HepG2 (cell line): ENCODE data around the gene HMX1. TPM values are rescaled to one million over a fixed set of nuclear protein-coding genes. Genes with fewer than 3 reads are reported as not detected.

Experiments used
- ATAC-seq: fragments of 200-7000 bp; cut with Tn5 transposase; 3 replicates; pipeline ENCODE4 v1.9.1; 2020; ENCODE audit warnings: mild to moderate bottlenecking, moderate library complexity
- BruUV-seq: library from RNA; stranded (reverse); fragments of 400-500 nt; replicated peaks from 2 replicates; lab custom pipeline; 2021; lab: Mats Ljungman, UMichigan
- CTCF ChIA-PET: fragments of 300-600 bp; formaldehyde crosslinking; extraction: SDS; loops from one replicate; lab custom pipeline; 2021; ENCODE audit warnings: low total read pairs, inconsistent platforms, low intra/inter-chr PET ratio; lab: Yijun Ruan, JAX
- POLR2A ChIA-PET: fragments of 350-600 bp; sonication (Branson Sonifier 250); formaldehyde crosslinking; loops from one replicate; lab custom pipeline; 2020; ENCODE audit warnings: antibody characterized with exemption, inconsistent platforms; lab: Yijun Ruan, JAX
- DNase-seq: peaks from one replicate; pipeline ENCODE4 v3.0.0-alpha.2; 2015; ENCODE audit warnings: low spot score
- FAIRE-seq: peaks from 3 replicates; lab custom pipeline; 2011; peaks lifted over from hg19 to GRCh38; lab: Jason Lieb, UNC
- H2AFZ ChIP-seq: one replicate; pipeline ENCODE4 v1.6.1; 2011; ENCODE audit warnings: low read length, inconsistent platforms
- H3K27ac ChIP-seq: fragments of 300-600 bp; 3 replicates; pipeline ENCODE4 v1.8.0; 2011; ENCODE audit warnings: mixed run types, mild to moderate bottlenecking, mixed read lengths, low read length, inconsistent platforms; ENCODE audit not compliant: insufficient read depth; ENCODE audit errors: extremely low read length
- H3K27me3 ChIP-seq, 2 experiments: fragments of 200-600 bp in 1 of 2; 2 replicates in 1 of 2; 3 replicates in 1 of 2; pipeline versions ENCODE4 v1.6.0 to v1.8.0; 2011; ENCODE audit warnings: low read length in 2 of 2, mild to moderate bottlenecking in 2 of 2, moderate library complexity in 2 of 2, inconsistent platforms in 1 of 2; ENCODE audit not compliant: insufficient read depth in 2 of 2, control insufficient read depth in 1 of 2
- H3K36me3 ChIP-seq, 2 experiments: fragments of 200-600 bp in 1 of 2; replicated peaks in 1 of 2; 2 replicates in 1 of 2; 3 replicates in 1 of 2; pipeline versions ENCODE4 v1.5.1 to v1.8.0; 2011; ENCODE audit warnings: low read length in 2 of 2, inconsistent platforms in 1 of 2; ENCODE audit not compliant: insufficient read depth in 2 of 2, control insufficient read depth in 1 of 2
- H3K4me1 ChIP-seq: 2 replicates; pipeline ENCODE4 v1.5.1; 2012; ENCODE audit warnings: low read length, inconsistent platforms; ENCODE audit not compliant: insufficient read depth
- H3K4me2 ChIP-seq: 2 replicates; pipeline ENCODE4 v1.6.0; 2011; ENCODE audit warnings: low read depth, low read length, inconsistent platforms
- H3K4me3 ChIP-seq, 3 experiments: fragments of 200-600 bp in 1 of 3; sonication (generic), shearing (Covaris generic) in 1 of 3; replicated peaks in 1 of 3; 2 replicates each; pipeline ENCODE4 v1.5.1; 2011 to 2016; ENCODE audit warnings: low read length in 3 of 3, inconsistent platforms in 2 of 3, low read depth in 2 of 3, mild to moderate bottlenecking in 2 of 3, control low read depth in 1 of 3, mixed read lengths in 1 of 3; ENCODE audit not compliant: insufficient read depth in 1 of 3
- H3K79me2 ChIP-seq: one replicate; pipeline ENCODE4 v1.6.1; 2011; ENCODE audit warnings: low read length, inconsistent platforms; ENCODE audit not compliant: insufficient read depth
- H3K9ac ChIP-seq: 2 replicates; pipeline ENCODE4 v1.6.0; 2011; ENCODE audit warnings: mild to moderate bottlenecking, low read depth, low read length, inconsistent platforms; ENCODE audit not compliant: insufficient read depth
- H3K9me3 ChIP-seq: 2 replicates; pipeline ENCODE4 v1.5.1; 2012; ENCODE audit warnings: mild to moderate bottlenecking, low read length
- H4K20me1 ChIP-seq: 2 replicates; pipeline ENCODE4 v1.6.0; 2011; ENCODE audit warnings: inconsistent platforms, mild to moderate bottlenecking, low read length, moderate library complexity; ENCODE audit not compliant: insufficient read depth
- AGO1 ChIP-seq: fragments of 200-400 bp; formaldehyde crosslinking; IDR thresholded peaks from 2 replicates; pipeline ENCODE4 v1.6.1; 2017; ENCODE audit warnings: mild to moderate bottlenecking, low read depth, low read length, moderate library complexity; ENCODE audit not compliant: poor library complexity, severe bottlenecking
- ATF2 ChIP-seq: sonication (generic); formaldehyde crosslinking; IDR thresholded peaks from 2 replicates; pipeline ENCODE4 v1.4.0; 2020; ENCODE audit warnings: missing genetic modification reagents
- CEBPZ ChIP-seq: IDR thresholded peaks from 2 replicates; pipeline ENCODE4 v1.6.1; 2012; ENCODE audit warnings: low read length, improper control_type of control experiment
- ESRRA ChIP-seq: sonication (generic); formaldehyde crosslinking; IDR thresholded peaks from 2 replicates; pipeline ENCODE4 v1.5.1; 2020; ENCODE audit warnings: mild to moderate bottlenecking, low read depth, missing genetic modification reagents
- FUBP1 ChIP-seq: sonication (generic); formaldehyde crosslinking; IDR thresholded peaks from 2 replicates; pipeline ENCODE4 v1.5.1; 2020; ENCODE audit warnings: missing genetic modification reagents, mild to moderate bottlenecking, borderline replicate concordance
- GATAD2A ChIP-seq: IDR thresholded peaks from 2 replicates; pipeline ENCODE4 v1.6.1; 2016
- HDAC1 ChIP-seq: sonication (generic); formaldehyde crosslinking; IDR thresholded peaks from 2 replicates; pipeline ENCODE4 v1.5.1; 2020; ENCODE audit warnings: mild to moderate bottlenecking, missing genetic modification reagents
- SAP130 ChIP-seq: IDR thresholded peaks from 2 replicates; pipeline ENCODE4 v1.6.1; 2016; ENCODE audit warnings: low read depth
- SIN3B ChIP-seq: fragments of 150-350 bp; IDR thresholded peaks from 2 replicates; pipeline ENCODE4 v1.6.1; 2014; ENCODE audit warnings: low read length
- SRSF1 ChIP-seq: fragments of 200-400 bp; formaldehyde crosslinking; optimal IDR thresholded peaks from 2 replicates; pipeline ENCODE3; 2017; ENCODE audit warnings: mild to moderate bottlenecking, low read depth, low read length, moderate library complexity
- TFDP1 ChIP-seq: IDR thresholded peaks from 2 replicates; pipeline ENCODE4 v1.6.1; 2016; ENCODE audit warnings: missing compliant biosample characterization, missing genetic modification reagents, borderline replicate concordance
- THAP7 ChIP-seq: sonication (generic); formaldehyde crosslinking; IDR thresholded peaks from 2 replicates; pipeline ENCODE4 v1.8.1; 2023; ENCODE audit warnings: mild to moderate bottlenecking, missing genetic modification reagents
- ZBTB1 ChIP-seq: sonication (generic); formaldehyde crosslinking; IDR thresholded peaks from 2 replicates; pipeline ENCODE4 v1.4.0; 2020; ENCODE audit warnings: missing genetic modification reagents, borderline replicate concordance
- ZFP36 ChIP-seq: fragments of 150-350 bp; IDR thresholded peaks from 2 replicates; pipeline ENCODE4 v1.6.1; 2018; ENCODE audit warnings: borderline replicate concordance, low read length, low read depth; ENCODE audit not compliant: partially characterized antibody
- ZFP36L1 ChIP-seq: sonication (generic); formaldehyde crosslinking; IDR thresholded peaks from 2 replicates; pipeline ENCODE4 v1.8.0; 2022; ENCODE audit warnings: mild to moderate bottlenecking, missing genetic modification reagents, moderate library complexity
- ZNF224 ChIP-seq: sonication (generic); formaldehyde crosslinking; IDR thresholded peaks from 2 replicates; pipeline ENCODE4 v1.5.0; 2020; ENCODE audit warnings: mild to moderate bottlenecking, missing genetic modification reagents
- ZNF282 ChIP-seq: fragments of 450-650 bp; IDR thresholded peaks from 2 replicates; pipeline ENCODE4 v1.6.1; 2018; ENCODE audit not compliant: partially characterized antibody
- WGBS: methylation state at CpG from one replicate; pipeline ENCODE4 v1.1.6; 2017; ENCODE audit warnings: low lambda C conversion rate; 5-methylcytosine and 5-hydroxymethylcytosine counted together
- in situ Hi-C: cut with HindIII; loops from 2 replicates; pipeline ENCODE4 v1.10.0; 2017; ENCODE audit warnings: low pct_unique_long_range_greater_than_20kb; ENCODE audit not compliant: extremely low pct_ligation_motif_present
- intact Hi-C: fragments of 100-400 bp; cut with micrococcal nuclease; formaldehyde crosslinking; loops from one replicate; pipeline ENCODE4 v1.10.0; 2022; ENCODE audit not compliant: unreplicated experiment
- polyA plus RNA-seq, 8 experiments: library from polyadenylated mRNA; depleted of rRNA in 3 of 8; stranded (reverse) in 7 of 8; unstranded in 1 of 8; fragments of >200 nt; fragmentation: Illumina TruSeq in 4 of 8; extraction: Trizol in 4 of 8; gene quantifications; 2 replicates each; pipeline versions ENCODE4 v1.2.1 to v1.2.3, GENCODE V29; 2011 to 2016; ENCODE audit warnings: low read depth in 4 of 8, missing spikeins in 1 of 8, mixed read lengths in 1 of 8; ENCODE audit not compliant: insufficient read depth in 1 of 8
- total RNA-seq, 5 experiments: library from RNA; depleted of rRNA; stranded (reverse); fragments of >200 nt; fragmentation: Illumina TruSeq; extraction: Trizol; gene quantifications; 2 replicates each; pipeline ENCODE4 v1.2.3, GENCODE V29; 2016; ENCODE audit warnings: low read depth in 1 of 5

Gene HMX1
- total and polyA plus RNA-seq, 2 of the 13 experiments (the other 11 are each of a cell fraction or from before 2014, with no cell fraction given), result not detected

GRCh38 chr4:8846826-8847225 lies 24.8 kb downstream of the HMX1 start:
- H3K36me3 ChIP-seq, result no peaks in the 10 kb centered on the region
- H3K4me1 ChIP-seq, result no peaks in the 10 kb centered on the region
- intact Hi-C loops (no loop called here), in situ Hi-C loops (no loop called here)
- H3K4me3 ChIP-seq, result no peak overlapping the region
- H3K27me3 ChIP-seq, result peaks cover 3 to 32% of the 10 kb centered on the region in 2 experiments; a peak in 4 of 5 replicates
- no peaks in the 10 kb centered on the region for H4K20me1 ChIP-seq
- ATAC-seq, result no peak
- H3K79me2 ChIP-seq, result no peaks in the 10 kb centered on the region
- no peak for FAIRE-seq
- H3K27ac ChIP-seq, result no peak overlapping the region
- no TSS peak for BruUV-seq
- no peak overlapping the region for H2AFZ ChIP-seq
- 3% methylated on average over 3 of the region's 3 CpGs for WGBS
- no peaks in the 10 kb centered on the region; the same call in 1 of the 2 replicates for H3K9me3 ChIP-seq
- TF ChIP-seq THAP7 (no peak), ZFP36L1 (CRISPR knock-in tag) (no peak), GATAD2A (CRISPR knock-in tag) (no peak), TFDP1 (CRISPR knock-in tag) (no peak), AGO1 (no peak), ZFP36 (no peak), ATF2 (CRISPR knock-in tag) (no peak), FUBP1 (CRISPR knock-in tag) (no peak), CEBPZ (no peak), ZBTB1 (CRISPR knock-in tag) (no peak), SAP130 (CRISPR knock-in tag) (no peak), ZNF224 (no peak), SIN3B (no peak), ESRRA (CRISPR knock-in tag) (no peak), ZNF282 (no peak), HDAC1 (CRISPR knock-in tag) (no peak), SRSF1 (no peak)
- CTCF ChIA-PET, result no interaction called here
- H3K9ac ChIP-seq, result no peak overlapping the region
- H3K4me2 ChIP-seq, result no peak overlapping the region
- no peak for DNase-seq
- POLR2A ChIA-PET, result no interaction called here
